Measurements from ENCODE around the gene KCNT1.

DNA sequence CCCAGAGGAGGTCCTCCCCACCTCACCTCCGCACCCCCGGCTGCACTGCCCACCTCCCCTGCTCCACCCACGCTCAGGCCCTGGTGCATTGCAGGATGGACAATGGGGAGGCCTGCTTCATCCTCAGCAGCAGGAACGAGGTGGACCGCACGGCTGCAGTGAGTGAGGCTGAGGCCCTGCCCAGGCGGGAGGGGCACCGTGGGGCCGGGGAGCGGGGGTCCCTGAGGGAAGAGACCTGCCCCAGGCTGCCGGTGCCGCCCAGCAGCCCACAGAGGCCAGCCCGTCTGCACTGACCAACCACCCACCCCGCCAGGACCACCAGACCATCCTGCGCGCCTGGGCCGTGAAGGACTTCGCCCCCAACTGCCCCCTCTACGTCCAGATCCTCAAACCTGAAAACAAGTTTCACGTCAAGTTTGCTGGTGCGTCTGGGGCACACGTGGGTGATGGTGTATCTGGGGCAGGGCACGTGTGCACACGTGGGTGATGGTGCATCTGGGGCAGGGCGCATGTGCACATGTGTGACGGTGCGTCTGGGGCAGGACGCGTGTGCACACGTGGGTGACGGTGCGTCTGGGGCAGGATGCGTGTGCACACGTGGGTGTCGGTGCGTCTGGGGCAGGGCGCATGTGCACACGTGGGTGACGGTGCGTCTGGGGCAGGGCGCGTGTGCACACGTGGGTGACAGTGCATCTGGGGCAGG is 66.7 kb downstream of the KCNT1 start:
- TF ChIP-seq, protein P1, sequence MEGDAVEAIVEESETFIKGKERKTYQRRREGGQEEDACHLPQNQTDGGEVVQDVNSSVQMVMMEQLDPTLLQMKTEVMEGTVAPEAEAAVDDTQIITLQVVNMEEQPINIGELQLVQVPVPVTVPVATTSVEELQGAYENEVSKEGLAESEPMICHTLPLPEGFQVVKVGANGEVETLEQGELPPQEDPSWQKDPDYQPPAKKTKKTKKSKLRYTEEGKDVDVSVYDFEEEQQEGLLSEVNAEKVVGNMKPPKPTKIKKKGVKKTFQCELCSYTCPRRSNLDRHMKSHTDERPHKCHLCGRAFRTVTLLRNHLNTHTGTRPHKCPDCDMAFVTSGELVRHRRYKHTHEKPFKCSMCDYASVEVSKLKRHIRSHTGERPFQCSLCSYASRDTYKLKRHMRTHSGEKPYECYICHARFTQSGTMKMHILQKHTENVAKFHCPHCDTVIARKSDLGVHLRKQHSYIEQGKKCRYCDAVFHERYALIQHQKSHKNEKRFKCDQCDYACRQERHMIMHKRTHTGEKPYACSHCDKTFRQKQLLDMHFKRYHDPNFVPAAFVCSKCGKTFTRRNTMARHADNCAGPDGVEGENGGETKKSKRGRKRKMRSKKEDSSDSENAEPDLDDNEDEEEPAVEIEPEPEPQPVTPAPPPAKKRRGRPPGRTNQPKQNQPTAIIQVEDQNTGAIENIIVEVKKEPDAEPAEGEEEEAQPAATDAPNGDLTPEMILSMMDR (IDR thresholded peaks at IDR 0.05), result no peak
- TF ChIP-seq POLR2A (IDR thresholded peaks at IDR 0.05), result no peak

All from breast epithelium (tissue), 3 donors.